Trophoblast cell (in vitro differentiated cells and primary cell): ENCODE results near the gene KRT23.

ENCODE experiments used
- DNase-seq, 2 donors: peaks; one replicate each; pipeline ENCODE4 v3.0.0-alpha.2; 2016
- H2AFZ ChIP-seq: 2 replicates; pipeline ENCODE4 v1.6.1; 2013; ENCODE audit warnings: low read length, moderate library complexity, mild to moderate bottlenecking; ENCODE audit not compliant: insufficient read depth, poor library complexity
- H2AK5ac ChIP-seq: 2 replicates; pipeline ENCODE4 v1.6.1; 2013; ENCODE audit warnings: mild to moderate bottlenecking, low read length
- H2BK120ac ChIP-seq: 2 replicates; pipeline ENCODE4 v1.6.1; 2013; ENCODE audit warnings: low read length, mild to moderate bottlenecking, moderate library complexity; ENCODE audit not compliant: insufficient read depth, poor library complexity
- H2BK12ac ChIP-seq: 2 replicates; pipeline ENCODE4 v1.6.1; 2013; ENCODE audit warnings: mild to moderate bottlenecking, low read length, moderate library complexity
- H2BK5ac ChIP-seq: 2 replicates; pipeline ENCODE4 v1.6.1; 2013; ENCODE audit warnings: low read length, low read depth, moderate library complexity, mild to moderate bottlenecking; ENCODE audit not compliant: poor library complexity
- H3K14ac ChIP-seq: 2 replicates; pipeline ENCODE4 v1.6.1; 2013; ENCODE audit warnings: mild to moderate bottlenecking, low read length
- H3K18ac ChIP-seq: 2 replicates; pipeline ENCODE4 v1.6.1; 2013; ENCODE audit warnings: mild to moderate bottlenecking, low read length
- H3K23ac ChIP-seq: 2 replicates; pipeline ENCODE4 v1.6.1; 2013; ENCODE audit warnings: low read length
- H3K27ac ChIP-seq: 2 replicates; pipeline ENCODE4 v1.5.1; 2013; ENCODE audit warnings: low read depth, mild to moderate bottlenecking, inconsistent platforms, low read length, moderate library complexity
- H3K27me3 ChIP-seq: 2 replicates; pipeline ENCODE4 v1.6.1; 2013; ENCODE audit warnings: inconsistent platforms, mild to moderate bottlenecking, low read length, moderate library complexity; ENCODE audit not compliant: insufficient read depth
- H3K36me3 ChIP-seq, 2 experiments: 1 replicate in 1 of 2; 2 replicates in 1 of 2; pipeline ENCODE4 v1.6.1; 2013; ENCODE audit warnings: low read length in 2 of 2, mild to moderate bottlenecking in 2 of 2, moderate library complexity in 1 of 2; ENCODE audit not compliant: insufficient read depth in 2 of 2, control insufficient read depth in 1 of 2
- H3K4ac ChIP-seq: 2 replicates; pipeline ENCODE4 v1.6.1; 2013; ENCODE audit warnings: low read depth, mild to moderate bottlenecking, low read length, moderate library complexity
- H3K4me1 ChIP-seq, 2 experiments: 1 replicate in 1 of 2; 2 replicates in 1 of 2; pipeline ENCODE4 v1.6.1; 2013; ENCODE audit warnings: low read length in 2 of 2, mild to moderate bottlenecking in 2 of 2, moderate library complexity in 1 of 2; ENCODE audit not compliant: insufficient read depth in 2 of 2, control insufficient read depth in 1 of 2
- H3K4me2 ChIP-seq: 2 replicates; pipeline ENCODE4 v1.6.1; 2013; ENCODE audit warnings: inconsistent platforms, mild to moderate bottlenecking, low read length, moderate library complexity
- H3K4me3 ChIP-seq: 2 replicates; pipeline ENCODE4 v1.5.1; 2013; ENCODE audit warnings: mild to moderate bottlenecking, low read depth, low read length, inconsistent platforms
- H3K79me1 ChIP-seq: one replicate; pipeline ENCODE4 v1.6.1; 2013; ENCODE audit warnings: low read length
- H3K79me2 ChIP-seq: 2 replicates; pipeline ENCODE4 v1.6.1; 2013; ENCODE audit warnings: low read length, mild to moderate bottlenecking; ENCODE audit not compliant: control insufficient read depth, insufficient read depth, poor library complexity
- H3K9ac ChIP-seq: 2 replicates; pipeline ENCODE4 v1.6.1; 2013; ENCODE audit warnings: mild to moderate bottlenecking, low read length
- H3K9me3 ChIP-seq: 2 replicates; pipeline ENCODE4 v1.6.1; 2013; ENCODE audit warnings: low read depth, mild to moderate bottlenecking, control low read depth, inconsistent platforms, low read length; ENCODE audit not compliant: insufficient read depth
- H4K12ac ChIP-seq: 2 replicates; pipeline ENCODE4 v1.6.1; 2013; ENCODE audit warnings: low read depth, mild to moderate bottlenecking, low read length, moderate library complexity
- H4K8ac ChIP-seq: 2 replicates; pipeline ENCODE4 v1.6.1; 2013; ENCODE audit warnings: low read depth, mild to moderate bottlenecking, low read length, moderate library complexity
- H4K91ac ChIP-seq: one replicate; pipeline ENCODE4 v1.6.1; 2013; ENCODE audit warnings: low read depth, mild to moderate bottlenecking, low read length, moderate library complexity
- WGBS: extraction: QIAGEN DNeasy Blood & Tissue Kit; methylation state at CpG from one replicate; pipeline ENCODE4 v1.1.7; 2013; ENCODE audit warnings: missing lambda C conversion rate; ENCODE audit not compliant: insufficient read length, insufficient coverage; ENCODE audit errors: extremely low coverage; 5-methylcytosine and 5-hydroxymethylcytosine counted together

The KRT23 gene

GRCh38 chr17:40980596-40980995 lies 43.1 kb upstream of the KRT23 start:
- H3K79me1 ChIP-seq, result peaks cover 3% of the 10 kb centered on the region
- DNase-seq, result no peak
- H2BK120ac ChIP-seq, result no peak overlapping the region
- H3K27ac ChIP-seq, result peak overlapping the region; percentile 20
- H3K4me2 ChIP-seq, result peak overlapping the region; percentile 7
- no peak overlapping the region for H2AK5ac ChIP-seq
- no CpG with 5 or more reads among the region's 8 CpGs for WGBS
- no peaks in the 10 kb centered on the region for H3K79me2 ChIP-seq
- no peak overlapping the region for H3K4ac ChIP-seq
- no peaks in the 10 kb centered on the region for H3K9me3 ChIP-seq
- H4K12ac ChIP-seq, result no peak overlapping the region
- no peak overlapping the region for H3K14ac ChIP-seq
- H3K9ac ChIP-seq, result no peak overlapping the region
- no peak overlapping the region for H4K91ac ChIP-seq
- H3K18ac ChIP-seq, result no peak overlapping the region
- H2BK12ac ChIP-seq, result no peak overlapping the region
- no peak overlapping the region for H3K23ac ChIP-seq
- peaks cover 7 to 16% of the 10 kb centered on the region in 2 experiments for H3K4me1 ChIP-seq
- H3K36me3 ChIP-seq, result no peaks in the 10 kb centered on the region
- no peaks in the 10 kb centered on the region for H3K27me3 ChIP-seq
- no peak overlapping the region for H2BK5ac ChIP-seq
- no peak overlapping the region for H2AFZ ChIP-seq
- no peak overlapping the region for H3K4me3 ChIP-seq
- H4K8ac ChIP-seq, result no peak overlapping the region

- H2AFZ ChIP-seq, result no peak overlapping the region
- peak overlapping the region; percentile 6 for H3K27ac ChIP-seq
- H3K4me3 ChIP-seq, result no peak overlapping the region
- no peak overlapping the region for H4K12ac ChIP-seq
- H2AK5ac ChIP-seq, result no peak overlapping the region
- H3K23ac ChIP-seq, result no peak overlapping the region
- H3K4ac ChIP-seq, result no peak overlapping the region
- H3K18ac ChIP-seq, result no peak overlapping the region
- no peak overlapping the region for H4K91ac ChIP-seq
- no peak for DNase-seq
- no peak overlapping the region for H2BK12ac ChIP-seq
- H3K36me3 ChIP-seq, result no peaks in the 10 kb centered on the region
- H3K9me3 ChIP-seq, result no peaks in the 10 kb centered on the region
- peaks cover 7 to 16% of the 10 kb centered on the region in 2 experiments for H3K4me1 ChIP-seq
- no peak overlapping the region for H2BK5ac ChIP-seq
- H3K79me2 ChIP-seq, result no peaks in the 10 kb centered on the region
- H3K79me1 ChIP-seq, result peaks cover 3% of the 10 kb centered on the region
- no peaks in the 10 kb centered on the region for H3K27me3 ChIP-seq
- no CpG with 5 or more reads among the region's 3 CpGs for WGBS
- no peak overlapping the region for H3K9ac ChIP-seq
- peak overlapping the region; percentile 7 for H3K4me2 ChIP-seq
- H2BK120ac ChIP-seq, result no peak overlapping the region
- no peak overlapping the region for H4K8ac ChIP-seq
- H3K14ac ChIP-seq, result no peak overlapping the region
Measured at GRCh38 chr17:40980117-40980516, 42.7 kb upstream of the KRT23 start.

DNA sequence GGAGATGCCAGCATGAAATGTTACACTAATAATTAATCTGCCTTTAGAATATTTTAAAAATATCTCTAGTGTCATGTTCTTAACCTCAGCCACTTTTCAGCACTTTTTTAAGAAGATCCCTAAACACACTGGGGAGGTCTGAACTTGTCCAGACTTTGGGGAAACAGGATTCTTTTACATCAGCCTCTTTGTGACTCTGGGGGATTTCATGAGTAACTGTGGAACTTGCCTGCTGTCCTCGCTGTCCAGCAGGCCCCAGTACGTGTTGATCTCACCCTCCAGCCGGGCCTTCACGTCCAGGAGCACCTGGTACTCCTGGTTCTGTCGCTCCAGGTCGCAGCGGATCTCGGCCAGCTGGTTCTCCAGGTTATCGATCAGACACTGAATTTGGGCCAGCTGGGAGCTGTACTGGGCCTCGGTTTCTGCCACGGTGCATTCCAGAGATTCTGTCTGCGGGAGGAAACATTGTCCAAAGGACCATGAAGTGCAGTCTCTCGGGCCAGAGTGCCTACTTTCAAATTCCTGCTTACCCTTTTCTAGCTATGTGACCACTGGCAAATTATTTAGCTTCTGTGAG lies 41.2 kb upstream of the KRT23 start:
- Histone ChIP-seq H3K79me2 (no peaks in the 10 kb centered on the region), H3K18ac (no peak overlapping the region), H2BK120ac (no peak overlapping the region), H3K9me3 (no peaks in the 10 kb centered on the region), H2BK5ac (peak overlapping the region; percentile 18), H3K4me2 (no peak overlapping the region), H4K8ac (no peak overlapping the region), H3K27me3 (no peaks in the 10 kb centered on the region), H3K27ac (peak overlapping the region; percentile 4), H3K4ac (no peak overlapping the region), H3K79me1 (peaks cover 3% of the 10 kb centered on the region), H3K14ac (no peak overlapping the region), H2AFZ (peak overlapping the region; percentile 75), H2AK5ac (no peak overlapping the region), H3K4me3 (no peak overlapping the region), H3K4me1 (peaks cover 7 to 16% of the 10 kb centered on the region in 2 experiments), H4K12ac (no peak overlapping the region), H3K23ac (no peak overlapping the region), H3K9ac (no peak overlapping the region), H4K91ac (peak overlapping the region; percentile 25), H2BK12ac (peak overlapping the region; percentile 8), H3K36me3 (no peaks in the 10 kb centered on the region)
- WGBS, result no CpG with 5 or more reads among the region's 13 CpGs
- DNase-seq, result no peak

DNA sequence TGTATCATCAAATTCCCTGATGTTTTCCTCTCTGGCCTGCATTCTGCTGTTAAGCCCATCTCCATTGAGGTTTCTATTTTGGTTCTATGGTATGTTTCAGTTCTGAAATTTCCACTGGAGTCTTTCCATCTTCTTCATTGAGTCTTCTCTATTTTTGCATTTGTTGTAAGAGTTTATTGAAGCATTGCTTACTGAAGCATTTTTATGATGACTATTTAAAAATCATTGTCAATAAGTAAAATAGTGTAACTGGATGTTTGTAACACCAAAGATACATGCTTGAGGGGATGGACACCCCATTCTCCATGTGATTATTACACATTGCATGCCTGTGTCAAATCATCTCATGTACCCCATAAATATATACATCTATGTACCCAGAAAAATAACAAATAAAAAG lies 38.1 kb upstream of the KRT23 start:
- Histone ChIP-seq H3K4ac (no peak overlapping the region), H4K8ac (no peak overlapping the region), H2AFZ (no peak overlapping the region), H3K27me3 (no peaks in the 10 kb centered on the region), H3K4me2 (no peak overlapping the region), H3K4me1 (peaks cover 6 to 11% of the 10 kb centered on the region in 2 experiments), H2AK5ac (no peak overlapping the region), H2BK12ac (no peak overlapping the region), H3K23ac (no peak overlapping the region), H4K12ac (no peak overlapping the region), H3K9ac (no peak overlapping the region), H4K91ac (no peak overlapping the region), H3K27ac (no peak overlapping the region), H3K18ac (no peak overlapping the region), H3K36me3 (no peaks in the 10 kb centered on the region), H2BK120ac (no peak overlapping the region), H2BK5ac (no peak overlapping the region), H3K79me2 (no peaks in the 10 kb centered on the region), H3K9me3 (no peaks in the 10 kb centered on the region), H3K4me3 (no peak overlapping the region), H3K79me1 (peaks cover 3% of the 10 kb centered on the region), H3K14ac (no peak overlapping the region)
- no peak for DNase-seq
